ENCODE results near the gene ANKRD45. TPM values are rescaled to one million over a fixed set of nuclear protein-coding genes. Genes with fewer than 3 reads are reported as not detected.
"Not testable (repeated sequence)": the region's sequence is repeated elsewhere in the genome, so short reads cannot be mapped to it uniquely, and the experiment has no call there.

The ANKRD45 gene
- polyA plus RNA-seq, 2 of the 4 experiments (the other 2 are of a cell fraction): 0.18 to 0.27 TPM

- no peaks in the 10 kb centered on the region for H3K9me3 ChIP-seq
- DNase-seq (ENCODE audit: low read depth in 1 of 2, low spot score in 1 of 2) (no peak), ATAC-seq (no peak), FAIRE-seq (no peak)
- H3K4me3 ChIP-seq: no peak overlapping the region
- no peak overlapping the region for H3K4me2 ChIP-seq
- POLR2A ChIA-PET: no interaction called here
- H3K27ac ChIP-seq: no peak overlapping the region
- CTCF ChIA-PET: interaction anchor here (1.5 kb wide), 1 partner anchor 14 kb away, joined by 4 read pairs; no protein-coding TSS in a partner anchor
- TF ChIP-seq EHF (CRISPR knock-in tag; IDR thresholded peaks at IDR 0.05) (no peak), HES2 (IDR thresholded peaks at IDR 0.05) (no peak), CTCF (IDR thresholded peaks at IDR 0.05) (no peak), HOXA7 (CRISPR knock-in tag; IDR thresholded peaks at IDR 0.05) (no peak), MAZ (IDR thresholded peaks at IDR 0.05; ENCODE audit: borderline replicate concordance, low read depth, low read length) (no peak), NR3C1 (IDR thresholded peaks at IDR 0.05) (no peak), CEBPB (IDR thresholded peaks at IDR 0.05) (no peak), POLR2A (IDR thresholded peaks at IDR 0.05; ENCODE audit: low read length) (no peak), RCOR1 (IDR thresholded peaks at IDR 0.05; ENCODE audit: low read depth, low read length) (no peak), SMC3 (IDR thresholded peaks at IDR 0.05) (no peak), CHD2 (IDR thresholded peaks at IDR 0.05; ENCODE audit: low read length, partially characterized antibody) (no peak), ZNF302 (CRISPR knock-in tag; IDR thresholded peaks at IDR 0.05) (no peak), HOXB13 (CRISPR knock-in tag; IDR thresholded peaks at IDR 0.05; ENCODE audit: low read depth) (no peak), ESRRA (IDR thresholded peaks at IDR 0.05; ENCODE audit: borderline replicate concordance, low read length) (no peak), TP53 (CRISPR knock-in tag; IDR thresholded peaks at IDR 0.05) (no peak)
- H3K4me1 ChIP-seq: no peaks in the 10 kb centered on the region
Measured at GRCh38 chr1:173682184-173682583, 12.5 kb upstream of the ANKRD45 start.

DNA sequence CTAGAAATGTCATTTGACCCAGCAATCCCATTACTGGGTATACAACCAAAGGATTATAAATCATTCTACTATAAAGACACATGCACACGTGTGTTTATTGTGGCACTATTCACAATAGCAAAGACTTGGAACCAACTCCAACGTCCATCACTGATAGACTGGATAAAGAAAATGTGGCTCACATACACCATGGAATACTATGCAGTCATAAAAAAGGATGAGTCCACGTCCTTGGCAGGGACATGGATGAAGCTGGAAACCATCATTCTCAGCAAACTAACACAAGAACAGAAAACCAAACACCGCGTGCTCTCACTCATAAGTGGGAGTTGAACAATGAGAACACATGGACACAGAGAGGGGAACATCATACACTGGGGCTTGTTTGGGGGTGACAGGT is 10.5 kb upstream of the ANKRD45 start:
- POLR2A ChIA-PET; H3K27ac ChIP-seq; H3K4me3 ChIP-seq; ATAC-seq; FAIRE-seq; H3K4me1 ChIP-seq; CTCF ChIA-PET; DNase-seq (ENCODE audit: low read depth in 1 of 2, low spot score in 1 of 2); H3K9me3 ChIP-seq; H3K4me2 ChIP-seq: not testable (repeated sequence)
- 26% methylated on average over 5 of the region's 5 CpGs for WGBS (ENCODE audit: missing lambda C conversion rate)

DNA sequence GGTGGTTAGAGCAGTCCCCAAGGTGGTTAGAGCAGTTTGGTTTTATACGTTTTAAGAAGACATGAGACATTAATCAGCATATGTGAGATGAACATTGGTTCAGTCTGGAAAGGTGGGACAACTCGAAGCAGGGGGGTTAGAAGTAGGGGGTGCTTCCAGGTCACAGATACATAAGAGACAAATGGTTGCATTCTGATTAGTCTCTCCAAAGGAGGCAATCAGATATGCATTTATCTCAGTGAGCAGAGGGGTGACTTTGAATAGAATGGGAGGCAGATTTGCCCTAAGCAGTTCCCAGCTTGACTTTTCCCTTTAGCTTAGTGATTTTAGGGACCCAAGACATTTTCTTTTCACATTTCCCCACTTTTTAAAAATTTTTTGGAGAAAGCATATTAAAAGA is 4.8 kb upstream of the ANKRD45 start:
- DNase-seq (ENCODE audit: low read depth in 1 of 2, low spot score in 1 of 2); H3K4me3 ChIP-seq; H3K4me2 ChIP-seq; FAIRE-seq; H3K4me1 ChIP-seq; ATAC-seq; H3K9me3 ChIP-seq; POLR2A ChIA-PET; H3K27ac ChIP-seq: not testable (repeated sequence)
- CTCF ChIA-PET: interaction anchor here (0.6 kb wide), 1 partner anchor 368 kb away, joined by 3 read pairs; no protein-coding TSS in a partner anchor
- 28% methylated on average over 2 of the region's 2 CpGs for WGBS (ENCODE audit: missing lambda C conversion rate)

DNA sequence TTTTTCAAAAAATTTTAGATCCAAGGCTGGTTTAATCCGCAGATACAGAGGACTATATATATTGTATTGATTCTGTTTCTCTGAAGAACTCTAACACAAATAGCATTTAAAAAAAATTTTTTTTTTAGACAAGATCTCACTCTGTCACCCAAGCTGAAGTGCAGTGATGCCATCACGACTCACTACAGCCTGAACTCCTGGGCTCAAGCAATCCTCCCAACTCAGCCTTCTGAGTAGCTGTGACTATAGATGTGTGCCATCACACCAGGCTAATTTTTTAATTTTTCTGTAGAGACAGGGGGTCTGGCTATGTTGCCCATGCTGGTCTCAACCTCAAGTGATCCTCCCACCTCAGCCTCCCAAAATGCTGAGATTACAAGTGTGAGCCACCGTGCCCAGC is 3.0 kb downstream of the ANKRD45 start:
- DNase-seq (ENCODE audit: low read depth in 1 of 2, low spot score in 1 of 2): no peak
- no peaks in the 10 kb centered on the region for H3K4me1 ChIP-seq
- FAIRE-seq: no peak
- H3K4me3 ChIP-seq: no peak overlapping the region
- POLR2A ChIA-PET: no interaction called here
- CTCF ChIA-PET: no interaction called here
- H3K9me3 ChIP-seq: no peaks in the 10 kb centered on the region
- 67% methylated on average over 3 of the region's 3 CpGs for WGBS (ENCODE audit: missing lambda C conversion rate)
- H3K4me2 ChIP-seq: no peak overlapping the region
- H3K27ac ChIP-seq: no peak overlapping the region
- no peak for ATAC-seq
- TF ChIP-seq TFCP2L1 (CRISPR knock-in tag; IDR thresholded peaks at IDR 0.05): no peak
- TF ChIP-seq, protein P1, sequence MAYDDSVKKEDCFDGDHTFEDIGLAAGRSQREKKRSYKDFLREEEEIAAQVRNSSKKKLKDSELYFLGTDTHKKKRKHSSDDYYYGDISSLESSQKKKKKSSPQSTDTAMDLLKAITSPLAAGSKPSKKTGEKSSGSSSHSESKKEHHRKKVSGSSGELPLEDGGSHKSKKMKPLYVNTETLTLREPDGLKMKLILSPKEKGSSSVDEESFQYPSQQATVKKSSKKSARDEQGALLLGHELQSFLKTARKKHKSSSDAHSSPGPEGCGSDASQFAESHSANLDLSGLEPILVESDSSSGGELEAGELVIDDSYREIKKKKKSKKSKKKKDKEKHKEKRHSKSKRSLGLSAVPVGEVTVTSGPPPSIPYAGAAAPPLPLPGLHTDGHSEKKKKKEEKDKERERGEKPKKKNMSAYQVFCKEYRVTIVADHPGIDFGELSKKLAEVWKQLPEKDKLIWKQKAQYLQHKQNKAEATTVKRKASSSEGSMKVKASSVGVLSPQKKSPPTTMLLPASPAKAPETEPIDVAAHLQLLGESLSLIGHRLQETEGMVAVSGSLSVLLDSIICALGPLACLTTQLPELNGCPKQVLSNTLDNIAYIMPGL (CRISPR knock-in tag; IDR thresholded peaks at IDR 0.05; ENCODE audit: borderline replicate concordance): no peak
- no peak for TF ChIP-seq FOXS1 (CRISPR knock-in tag; IDR thresholded peaks at IDR 0.05)
- no peak for TF ChIP-seq USF2 (IDR thresholded peaks at IDR 0.05)
- TF ChIP-seq ZSCAN20 (CRISPR knock-in tag; IDR thresholded peaks at IDR 0.05): no peak
- no peak for TF ChIP-seq RARB (CRISPR knock-in tag; IDR thresholded peaks at IDR 0.05)
- no peak for TF ChIP-seq CTCF (IDR thresholded peaks at IDR 0.05)
- TF ChIP-seq RAD21 (conservative IDR thresholded peaks at IDR 0.05 in 1 of 2, IDR thresholded peaks at IDR 0.05 in 1 of 2): no peak
- TF ChIP-seq RCOR1 (IDR thresholded peaks at IDR 0.05; ENCODE audit: low read depth, low read length): no peak
- no peak for TF ChIP-seq GATA3 (IDR thresholded peaks at IDR 0.05; ENCODE audit: borderline replicate concordance)
- TF ChIP-seq, protein P2, sequence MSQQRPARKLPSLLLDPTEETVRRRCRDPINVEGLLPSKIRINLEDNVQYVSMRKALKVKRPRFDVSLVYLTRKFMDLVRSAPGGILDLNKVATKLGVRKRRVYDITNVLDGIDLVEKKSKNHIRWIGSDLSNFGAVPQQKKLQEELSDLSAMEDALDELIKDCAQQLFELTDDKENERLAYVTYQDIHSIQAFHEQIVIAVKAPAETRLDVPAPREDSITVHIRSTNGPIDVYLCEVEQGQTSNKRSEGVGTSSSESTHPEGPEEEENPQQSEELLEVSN (IDR thresholded peaks at IDR 0.05; ENCODE audit: borderline replicate concordance, low read depth): no peak
- TF ChIP-seq KDM5A (IDR thresholded peaks at IDR 0.05): no peak
